NT2/D1 (cell line): ENCODE results near the gene UIMC1.

Experiments
- DNase-seq: peaks from one replicate; pipeline ENCODE4 v3.0.0-alpha.2; 2011; ENCODE audit warnings: low read depth, low spot score
- H3K27me3 ChIP-seq: 2 replicates; pipeline ENCODE4 v1.6.0; 2011; ENCODE audit warnings: mild to moderate bottlenecking; ENCODE audit not compliant: insufficient read length, insufficient read depth
- H3K36me3 ChIP-seq: 2 replicates; pipeline ENCODE4 v1.6.1; 2011; ENCODE audit warnings: mild to moderate bottlenecking, low read length, mixed read lengths; ENCODE audit not compliant: insufficient read depth, insufficient read length
- H3K4me1 ChIP-seq: 2 replicates; pipeline ENCODE4 v1.5.1; 2011; ENCODE audit not compliant: insufficient read depth, insufficient read length
- H3K4me3 ChIP-seq: 2 replicates; pipeline ENCODE4 v1.5.1; 2011; ENCODE audit warnings: low read depth; ENCODE audit not compliant: insufficient read length
- H3K9ac ChIP-seq: 2 replicates; pipeline ENCODE4 v1.6.0; 2011; ENCODE audit warnings: low read depth; ENCODE audit not compliant: insufficient read length
- H3K9me3 ChIP-seq: 2 replicates; pipeline ENCODE4 v1.5.1; 2011; ENCODE audit warnings: mild to moderate bottlenecking, low read length; ENCODE audit not compliant: insufficient read depth
- SUZ12 ChIP-seq: IDR thresholded peaks from 2 replicates; pipeline ENCODE4 v1.6.1; 2011; ENCODE audit not compliant: insufficient read length, insufficient read depth; ENCODE audit errors: extremely low read depth
- YY1 ChIP-seq: IDR thresholded peaks from 2 replicates; pipeline ENCODE4 v1.6.1; 2011; ENCODE audit not compliant: insufficient read length, insufficient read depth
- ZNF274 ChIP-seq: IDR thresholded peaks from 2 replicates; pipeline ENCODE4 v1.6.1; 2011; ENCODE audit warnings: mild to moderate bottlenecking, low read depth, low read length

Gene UIMC1

DNA sequence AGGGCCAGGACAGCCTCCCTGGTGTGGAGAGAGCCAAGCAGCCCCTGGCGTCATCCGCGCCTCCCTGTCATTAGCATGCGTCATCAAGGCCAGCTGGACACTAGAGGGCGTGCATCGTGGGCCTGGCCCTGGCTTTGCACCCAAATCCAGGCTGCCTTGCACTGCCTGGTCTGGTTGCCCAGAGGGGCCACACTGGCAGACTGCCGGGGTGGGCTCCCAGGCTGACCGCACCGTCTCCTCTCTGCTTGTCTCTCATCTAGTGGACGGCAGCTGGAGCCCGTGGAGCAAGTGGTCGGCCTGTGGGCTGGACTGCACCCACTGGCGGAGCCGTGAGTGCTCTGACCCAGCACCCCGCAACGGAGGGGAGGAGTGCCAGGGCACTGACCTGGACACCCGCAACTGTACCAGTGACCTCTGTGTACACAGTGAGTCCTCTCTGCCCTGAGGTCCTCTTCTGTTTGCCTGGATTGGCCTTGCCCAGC lies 136.4 kb downstream of the UIMC1 start:
- no peak for TF ChIP-seq YY1
- TF ChIP-seq SUZ12: no peak
- no peak for TF ChIP-seq ZNF274
- Histone ChIP-seq H3K4me3 (no peak overlapping the region), H3K9ac (no peak overlapping the region), H3K36me3 (no peaks in the 10 kb centered on the region), H3K27me3 (peaks cover 5% of the 10 kb centered on the region), H3K9me3 (no peaks in the 10 kb centered on the region), H3K4me1 (peaks cover 14% of the 10 kb centered on the region)
- no peak for DNase-seq

- Histone ChIP-seq H3K27me3 (peaks cover 9% of the 10 kb centered on the region), H3K9me3 (no peaks in the 10 kb centered on the region), H3K36me3 (no peaks in the 10 kb centered on the region), H3K4me3 (no peak overlapping the region), H3K4me1 (peaks cover 14% of the 10 kb centered on the region), H3K9ac (no peak overlapping the region)
- no peak for TF ChIP-seq ZNF274
- no peak for TF ChIP-seq SUZ12
- TF ChIP-seq YY1: no peak
- DNase-seq: no peak
These were observed 137.0 kb downstream of the UIMC1 start for GRCh38 chr5:176869501-176870109.

GRCh38 chr5:176868731-176869130 lies 137.8 kb downstream of the UIMC1 start:
- H3K9me3 ChIP-seq: no peaks in the 10 kb centered on the region
- DNase-seq: no peak
- H3K9ac ChIP-seq: no peak overlapping the region
- H3K36me3 ChIP-seq: no peaks in the 10 kb centered on the region
- H3K27me3 ChIP-seq: peaks cover 12% of the 10 kb centered on the region
- H3K4me3 ChIP-seq: no peak overlapping the region
- H3K4me1 ChIP-seq: peaks cover 16% of the 10 kb centered on the region
- no peak for TF ChIP-seq ZNF274
- no peak for TF ChIP-seq SUZ12
- TF ChIP-seq YY1: no peak

DNA sequence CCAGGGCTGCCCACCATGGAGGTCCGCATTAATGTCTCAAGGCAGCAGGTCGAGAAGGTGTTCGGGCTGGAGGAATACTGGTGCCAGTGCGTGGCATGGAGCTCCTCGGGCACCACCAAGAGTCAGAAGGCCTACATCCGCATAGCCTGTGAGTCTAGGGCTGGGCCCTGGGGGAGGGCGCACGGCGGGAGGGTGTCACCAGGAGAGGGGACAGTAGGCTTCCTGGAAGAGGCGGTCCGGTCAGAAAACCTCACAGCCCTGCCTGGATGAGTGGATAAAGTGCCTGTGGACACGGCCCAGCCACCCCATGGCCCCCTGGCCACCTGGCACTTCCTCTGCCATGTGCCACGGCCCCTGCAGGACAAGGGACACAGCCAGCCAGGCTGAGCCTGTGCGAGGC lies 138.5 kb downstream of the UIMC1 start:
- Histone ChIP-seq H3K4me3 (no peak overlapping the region), H3K4me1 (peaks cover 19% of the 10 kb centered on the region), H3K9ac (no peak overlapping the region), H3K27me3 (peaks cover 12% of the 10 kb centered on the region), H3K36me3 (no peaks in the 10 kb centered on the region), H3K9me3 (no peaks in the 10 kb centered on the region)
- TF ChIP-seq ZNF274 (no peak), SUZ12 (no peak), YY1 (no peak)
- no peak for DNase-seq

DNA sequence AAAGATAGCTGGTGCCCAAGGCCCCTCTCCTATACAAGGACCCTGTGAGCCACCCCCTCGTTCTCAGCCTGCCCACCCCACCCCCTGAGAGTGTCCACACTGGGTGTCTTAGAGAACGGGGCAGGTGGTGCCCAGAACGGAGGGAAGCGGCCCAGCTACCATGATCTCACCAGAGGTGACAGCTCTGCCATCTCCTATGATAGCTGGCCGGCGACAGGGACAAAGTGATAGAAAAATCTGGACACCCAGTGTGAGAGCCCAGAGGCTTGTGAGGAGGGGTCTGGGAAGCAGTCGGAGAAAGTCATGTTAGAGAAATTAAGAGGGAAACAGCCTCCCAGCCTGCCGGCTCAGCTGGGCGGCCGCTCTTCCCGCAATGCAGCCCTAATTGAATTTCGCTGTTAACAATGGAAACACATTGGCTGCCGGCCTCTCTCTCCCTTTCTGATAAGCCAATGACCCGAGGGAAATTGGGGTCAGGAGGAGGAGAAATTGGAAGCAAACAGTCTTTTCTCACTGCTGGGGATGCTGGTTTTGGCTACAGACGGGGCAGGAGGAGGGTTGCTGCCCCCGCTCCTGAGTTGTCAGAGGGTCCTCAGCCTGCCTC lies 139.8 kb downstream of the UIMC1 start:
- H3K4me3 ChIP-seq: no peak overlapping the region
- TF ChIP-seq YY1 (no peak), SUZ12 (no peak), ZNF274 (no peak)
- H3K9me3 ChIP-seq: no peaks in the 10 kb centered on the region
- peak; percentile 32 for DNase-seq
- no peak overlapping the region for H3K9ac ChIP-seq
- H3K4me1 ChIP-seq: peaks cover 32% of the 10 kb centered on the region
- H3K27me3 ChIP-seq: peaks cover 12% of the 10 kb centered on the region
- H3K36me3 ChIP-seq: no peaks in the 10 kb centered on the region

DNA sequence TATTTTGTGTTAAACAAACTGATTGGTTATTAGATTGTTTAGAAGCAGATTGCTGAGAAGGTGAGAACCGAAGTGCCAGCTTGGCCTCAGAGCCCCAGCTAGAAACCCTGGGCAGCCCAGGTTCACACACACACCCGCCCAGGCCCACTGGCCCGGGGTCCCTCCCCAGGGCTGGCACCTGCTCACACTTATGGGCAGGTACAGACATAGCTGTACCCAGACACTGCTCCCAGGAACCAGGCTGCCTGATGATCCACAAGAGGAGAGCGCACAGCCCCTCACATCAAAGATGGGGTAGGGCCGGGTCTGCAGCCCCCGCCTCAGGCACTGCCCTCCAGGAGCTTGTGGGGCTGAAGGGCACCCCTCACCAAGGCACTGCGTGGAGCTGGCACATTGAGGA lies 140.6 kb downstream of the UIMC1 start:
- peaks cover 39% of the 10 kb centered on the region for H3K4me1 ChIP-seq
- TF ChIP-seq ZNF274: no peak
- TF ChIP-seq SUZ12: no peak
- TF ChIP-seq YY1: no peak
- H3K27me3 ChIP-seq: peaks cover 12% of the 10 kb centered on the region
- H3K9me3 ChIP-seq: no peaks in the 10 kb centered on the region
- H3K4me3 ChIP-seq: no peak overlapping the region
- no peak overlapping the region for H3K9ac ChIP-seq
- H3K36me3 ChIP-seq: no peaks in the 10 kb centered on the region
- no peak for DNase-seq

GRCh38 chr5:176864755-176865154 lies 141.8 kb downstream of the UIMC1 start:
- H3K9me3 ChIP-seq: no peaks in the 10 kb centered on the region
- H3K36me3 ChIP-seq: no peaks in the 10 kb centered on the region
- peaks cover 33% of the 10 kb centered on the region for H3K4me1 ChIP-seq
- no peak for DNase-seq
- peaks cover 12% of the 10 kb centered on the region for H3K27me3 ChIP-seq
- no peak overlapping the region for H3K9ac ChIP-seq
- H3K4me3 ChIP-seq: no peak overlapping the region
- TF ChIP-seq YY1 (no peak), ZNF274 (no peak)

DNA sequence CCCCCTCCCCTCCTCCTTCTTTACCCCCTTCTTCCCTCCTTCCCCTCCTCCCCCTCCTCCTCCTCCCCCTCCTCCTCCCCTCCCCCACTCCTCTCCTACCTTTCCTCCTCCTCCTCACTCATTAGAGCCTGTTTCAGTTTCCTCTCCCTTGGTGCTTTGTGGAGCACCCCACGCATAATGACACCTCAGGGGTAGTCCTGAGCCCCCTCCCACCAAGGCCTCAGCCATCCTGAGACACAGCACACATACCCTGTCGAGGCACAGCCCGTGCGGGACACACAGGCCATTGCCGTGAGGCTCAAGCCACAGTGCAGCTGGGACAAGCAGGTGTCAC lies 142.8 kb downstream of the UIMC1 start:
- Histone ChIP-seq H3K4me1 (peaks cover 32% of the 10 kb centered on the region), H3K36me3 (no peaks in the 10 kb centered on the region), H3K4me3 (no peak overlapping the region), H3K27me3 (peaks cover 12% of the 10 kb centered on the region), H3K9ac (no peak overlapping the region), H3K9me3 (no peaks in the 10 kb centered on the region)
- no peak for DNase-seq
- TF ChIP-seq ZNF274 (no peak), SUZ12 (no peak), YY1 (no peak)
